GM12891 (cell line): ENCODE data around the gene CARD9.

Experiments
- DNase-seq: peaks from one replicate; pipeline ENCODE4 v3.0.0; 2011; ENCODE audit warnings: low spot score; ENCODE audit not compliant: insufficient read length
- FAIRE-seq: peaks from 2 replicates; lab custom pipeline; 2011; peaks lifted over from hg19 to GRCh38; lab: Jason Lieb, UNC
- PAX5 ChIP-seq: IDR thresholded peaks from 2 replicates; pipeline ENCODE4 v1.6.1; 2011; ENCODE audit warnings: low read length, moderate library complexity, mild to moderate bottlenecking; ENCODE audit not compliant: insufficient read depth, severe bottlenecking
- POLR2A ChIP-seq: IDR thresholded peaks from 2 replicates; pipeline ENCODE4 v1.6.1; 2011; ENCODE audit warnings: low read depth, low read length, control low read depth
- POLR2AphosphoS5 ChIP-seq: IDR thresholded peaks from 2 replicates; pipeline ENCODE4 v1.6.1; 2011; ENCODE audit warnings: low read depth, low read length, control low read depth
- POU2F2 ChIP-seq: IDR thresholded peaks from 2 replicates; pipeline ENCODE4 v1.6.1; 2011; ENCODE audit warnings: low read depth, mild to moderate bottlenecking, control low read depth, low read length, moderate library complexity
- SPI1 ChIP-seq: IDR thresholded peaks from 2 replicates; pipeline ENCODE4 v1.6.1; 2011; ENCODE audit warnings: low read depth, low read length, control low read depth
- TAF1 ChIP-seq: IDR thresholded peaks from 2 replicates; pipeline ENCODE4 v1.6.1; 2011; ENCODE audit warnings: low read depth, low read length, control low read depth

CARD9 gene

GRCh38 chr9:136331556-136332481, 41.6 kb downstream of the CARD9 start:
- DNase-seq, result no peak
- no peak for FAIRE-seq
- no peak for TF ChIP-seq SPI1
- no peak for TF ChIP-seq PAX5
- no peak for TF ChIP-seq POLR2A
- TF ChIP-seq POLR2AphosphoS5, result no peak
- no peak for TF ChIP-seq TAF1

GRCh38 chr9:136331030-136331429, 42.4 kb downstream of the CARD9 start:
- no peak for TF ChIP-seq PAX5
- TF ChIP-seq POU2F2, result no peak
- no peak for DNase-seq
- no peak for FAIRE-seq

- FAIRE-seq, result no peak
- no peak for DNase-seq
- TF ChIP-seq POU2F2, result no peak
- TF ChIP-seq SPI1, result no peak
- TF ChIP-seq TAF1, result no peak
- no peak for TF ChIP-seq PAX5
- TF ChIP-seq POLR2AphosphoS5, result no peak
- TF ChIP-seq POLR2A, result no peak
These were observed 43.0 kb downstream of the CARD9 start for GRCh38 chr9:136330406-136330990.

GRCh38 chr9:136329636-136330405, 43.6 kb downstream of the CARD9 start:
- TF ChIP-seq TAF1 (no peak), POU2F2 (no peak), POLR2A (no peak), PAX5 (no peak), SPI1 (no peak)
- no peak for DNase-seq
- FAIRE-seq, result no peak

GRCh38 chr9:136329211-136329627, 44.2 kb downstream of the CARD9 start:
- no peak for TF ChIP-seq POU2F2
- TF ChIP-seq PAX5, result no peak
- TF ChIP-seq POLR2A, result no peak
- TF ChIP-seq POLR2AphosphoS5, result no peak
- no peak for TF ChIP-seq SPI1
- no peak for TF ChIP-seq TAF1
- DNase-seq, result no peak
- FAIRE-seq, result no peak

GRCh38 chr9:136328622-136329041, 44.8 kb downstream of the CARD9 start:
- FAIRE-seq (no peak), DNase-seq (no peak)

GRCh38 chr9:136328011-136328621, 45.4 kb downstream of the CARD9 start:
- no peak for TF ChIP-seq PAX5
- no peak for TF ChIP-seq POLR2A
- no peak for TF ChIP-seq TAF1
- no peak for TF ChIP-seq POLR2AphosphoS5
- no peak for TF ChIP-seq SPI1
- TF ChIP-seq POU2F2, result no peak
- no peak for FAIRE-seq
- no peak for DNase-seq

More at GRCh38 chr9:136328622-136329041, 44.8 kb downstream of the CARD9 start:
- TF ChIP-seq SPI1, result no peak
- TF ChIP-seq TAF1, result no peak
- no peak for TF ChIP-seq POLR2AphosphoS5
- TF ChIP-seq POLR2A, result no peak
- TF ChIP-seq POU2F2, result no peak
- no peak for TF ChIP-seq PAX5

GRCh38 chr9:136327304-136327974, 46.0 kb downstream of the CARD9 start, which contains the start of gene GPSM1:
GPSM1 (plus strand) TSS chr9:136327539; CDS start chr9:136327696, 157 bp downstream.
- TF ChIP-seq POU2F2, result no peak
- no peak for TF ChIP-seq SPI1
- TF ChIP-seq PAX5, result no peak
- TF ChIP-seq POLR2AphosphoS5, result no peak
- no peak for TF ChIP-seq TAF1
- no peak for TF ChIP-seq POLR2A
- FAIRE-seq (no peak), DNase-seq (no peak)

GRCh38 chr9:136326761-136327303, 46.6 kb downstream of the CARD9 start:
- DNase-seq (no peak), FAIRE-seq (no peak)
- no peak for TF ChIP-seq SPI1
- TF ChIP-seq POU2F2, result no peak
- TF ChIP-seq TAF1, result no peak
- no peak for TF ChIP-seq POLR2AphosphoS5
- TF ChIP-seq PAX5, result no peak
- TF ChIP-seq POLR2A, result no peak
